Endothelial cell of umbilical vein (primary cell): Measurements from ENCODE around the gene IGFL4.

ENCODE experiments used
- CTCF ChIP-seq, 2 donors: IDR thresholded peaks; 1 replicate in 1 of 2; 2 replicates in 1 of 2; pipeline ENCODE4 v1.5.1; 2011; ENCODE audit warnings: low read length in 2 of 2, mild to moderate bottlenecking in 2 of 2, moderate library complexity in 2 of 2, control low read depth in 1 of 2, inconsistent platforms in 1 of 2, low read depth in 1 of 2; ENCODE audit not compliant: insufficient read depth in 1 of 2; ENCODE audit errors: extremely low read depth in 1 of 2
- EZH2 ChIP-seq: IDR thresholded peaks from 2 replicates; pipeline ENCODE4 v1.6.1; 2012; ENCODE audit warnings: borderline replicate concordance, low read depth, mild to moderate bottlenecking, moderate library complexity, low read length, inconsistent platforms; ENCODE audit not compliant: severe bottlenecking
- POLR2A ChIP-seq: IDR thresholded peaks from 2 replicates; pipeline ENCODE4 v1.6.1; 2012; ENCODE audit warnings: low read depth, mild to moderate bottlenecking, control low read depth, low read length

- TF ChIP-seq CTCF (IDR thresholded peaks at IDR 0.05; ENCODE audit: extremely low read depth in 1 of 2, insufficient read depth in 1 of 2, low read depth in 1 of 2, low read length in 2 of 2) (no peak), POLR2A (no peak), EZH2 (no peak)
Measured at GRCh38 chr19:45999653-46000121, 41.1 kb downstream of the IGFL4 start.
